ENCODE measurements around the gene KRTAP10-3.
"Not testable (repeated sequence)": the region's sequence is repeated elsewhere in the genome, so short reads cannot be mapped to it uniquely, and the experiment has no call there.

The KRTAP10-3 gene

DNA sequence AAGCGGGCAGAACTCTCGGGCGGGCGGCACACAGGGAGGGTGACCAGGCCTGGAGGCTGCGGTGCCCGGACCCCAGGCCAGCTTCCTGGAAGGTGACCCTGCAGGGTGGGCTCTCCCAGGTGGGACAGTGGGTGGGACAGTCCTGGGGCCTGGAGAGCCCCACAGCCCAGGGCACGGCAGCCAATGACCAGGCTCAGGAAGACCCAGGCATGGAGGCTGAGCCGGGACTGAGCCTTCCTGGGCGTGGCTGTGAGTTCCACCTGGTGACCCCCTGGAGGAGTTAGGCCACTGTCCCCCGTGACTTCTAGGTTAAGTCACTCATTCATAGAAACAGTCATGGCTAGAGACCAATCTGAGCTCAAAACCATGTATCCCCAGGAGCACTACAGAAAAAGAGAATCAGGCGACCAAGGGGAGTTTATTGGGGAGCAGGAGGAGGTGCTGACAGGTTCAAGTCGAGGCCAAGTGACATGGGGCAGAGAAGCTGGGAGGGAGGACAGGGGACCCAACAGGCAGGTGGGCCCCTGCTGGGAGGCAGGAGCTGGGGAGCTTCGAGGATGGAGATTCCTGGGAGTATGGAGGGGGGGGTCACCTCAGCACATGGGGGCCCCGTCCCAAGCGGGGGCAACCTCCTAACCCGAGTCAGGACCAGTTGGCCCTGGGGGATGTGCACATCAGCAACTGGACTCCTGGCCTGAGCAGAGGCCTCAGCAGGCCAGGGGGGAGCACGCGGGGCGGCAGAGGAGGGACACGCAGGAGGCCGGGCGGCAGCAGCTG, 20.6 kb upstream of the KRTAP10-3 start:
- no peak for TF ChIP-seq CTCF (IDR thresholded peaks at IDR 0.05)
- DNase-seq, result peak in 1 of 2 donors; percentile 48
- intact Hi-C loops (cut with DNase I; ENCODE audit: low total_unique reads), result no loop called here
- Histone ChIP-seq H3K27ac (no peak overlapping the region), H3K36me3 (no peaks in the 10 kb centered on the region), H3K4me1 (no peaks in the 10 kb centered on the region), H3K27me3 (peaks cover 0 to 22% of the 10 kb centered on the region in 2 donors), H3K9me3 (peaks cover 0 to 43% (median 30%) of the 10 kb centered on the region in 3 donors), H3K4me3 (no peak overlapping the region)

DNA sequence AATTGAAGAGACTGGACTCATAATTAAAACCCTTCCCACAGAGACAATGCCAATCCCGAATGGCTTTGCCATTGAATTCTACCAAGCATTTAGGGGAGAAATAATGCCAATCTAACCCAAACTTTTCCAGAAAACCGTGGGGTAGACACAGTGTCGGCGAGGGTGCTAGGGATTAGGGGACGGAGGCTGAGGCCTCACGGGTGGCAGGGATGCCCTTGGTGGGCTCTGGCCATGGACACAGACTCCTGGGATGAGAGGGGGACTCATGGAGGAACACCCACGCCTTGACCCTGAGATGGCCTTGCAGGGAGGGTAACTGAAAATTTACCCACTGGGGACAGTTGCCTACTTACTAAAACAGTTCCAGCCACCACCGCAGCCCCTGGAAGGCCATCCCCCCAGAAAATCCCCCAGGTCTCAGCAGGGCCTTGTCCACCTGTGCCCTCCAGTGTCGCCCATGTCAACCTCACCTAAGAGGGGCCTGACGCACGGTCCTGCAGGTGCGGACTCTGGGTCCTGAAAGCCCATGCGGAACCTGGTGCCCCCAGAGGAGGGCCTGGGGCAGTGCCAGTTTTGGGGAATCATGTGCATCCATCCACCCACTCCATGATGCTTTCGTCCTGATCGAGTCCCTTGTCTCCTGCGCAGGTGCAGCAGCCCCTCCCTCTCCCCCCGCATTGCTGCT, 19.9 kb upstream of the KRTAP10-3 start:
- intact Hi-C loops (cut with DNase I; ENCODE audit: low total_unique reads), result no loop called here
- Histone ChIP-seq H3K4me1 (no peaks in the 10 kb centered on the region), H3K4me3 (no peak overlapping the region), H3K27ac (no peak overlapping the region), H3K27me3 (peaks cover 0 to 24% of the 10 kb centered on the region in 2 donors), H3K36me3 (no peaks in the 10 kb centered on the region), H3K9me3 (peaks cover 0 to 43% (median 30%) of the 10 kb centered on the region in 3 donors)
- DNase-seq, result peak in 1 of 2 donors; percentile 55
- no peak for TF ChIP-seq CTCF (IDR thresholded peaks at IDR 0.05)

DNA sequence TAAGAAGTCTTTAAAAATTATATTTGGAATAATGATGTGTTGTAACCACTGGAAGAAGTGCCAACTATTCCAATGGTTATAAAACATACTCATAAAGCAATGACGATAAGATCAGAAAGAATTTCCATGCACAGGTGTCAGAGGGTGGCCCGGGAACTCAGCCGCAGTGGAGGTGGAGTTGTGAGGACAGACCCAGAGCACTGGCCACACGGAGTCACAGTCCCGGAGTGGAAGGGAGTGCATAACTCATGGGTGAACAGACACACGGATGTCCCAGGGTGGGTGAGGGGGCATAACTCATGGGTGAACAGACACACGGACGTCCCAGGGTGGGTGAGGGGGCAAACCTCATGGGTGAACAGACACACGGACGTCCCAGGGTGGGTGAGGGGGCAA, 17.4 kb upstream of the KRTAP10-3 start:
- H3K36me3 ChIP-seq, result no peaks in the 10 kb centered on the region
- DNase-seq, result no peak

GRCh38 chr21:44575307-44576024, 16.9 kb upstream of the KRTAP10-3 start:
- Histone ChIP-seq H3K4me3 (no peak overlapping the region), H3K4me1 (no peaks in the 10 kb centered on the region), H3K27ac (no peak overlapping the region), H3K27me3 (peaks cover 0 to 28% of the 10 kb centered on the region in 2 donors), H3K9me3 (peaks cover 0 to 31% (median 13%) of the 10 kb centered on the region in 3 donors), H3K36me3 (no peaks in the 10 kb centered on the region)
- no peak for TF ChIP-seq CTCF (IDR thresholded peaks at IDR 0.05)
- intact Hi-C loops (cut with DNase I; ENCODE audit: low total_unique reads), result no loop called here
- peak in 1 of 2 donors; percentile 49 for DNase-seq

More for the DNA sequence above, 17.4 kb upstream of the KRTAP10-3 start:
- H3K9me3 ChIP-seq, result peaks cover 0 to 36% (median 16%) of the 10 kb centered on the region in 3 donors
- H3K4me1 ChIP-seq, result no peaks in the 10 kb centered on the region
- intact Hi-C loops (cut with DNase I; ENCODE audit: low total_unique reads), result no loop called here
- no peak for TF ChIP-seq CTCF (IDR thresholded peaks at IDR 0.05)
- H3K4me3 ChIP-seq, result no peak overlapping the region
- peaks cover 0 to 28% of the 10 kb centered on the region in 2 donors for H3K27me3 ChIP-seq
- H3K27ac ChIP-seq, result no peak overlapping the region

DNA sequence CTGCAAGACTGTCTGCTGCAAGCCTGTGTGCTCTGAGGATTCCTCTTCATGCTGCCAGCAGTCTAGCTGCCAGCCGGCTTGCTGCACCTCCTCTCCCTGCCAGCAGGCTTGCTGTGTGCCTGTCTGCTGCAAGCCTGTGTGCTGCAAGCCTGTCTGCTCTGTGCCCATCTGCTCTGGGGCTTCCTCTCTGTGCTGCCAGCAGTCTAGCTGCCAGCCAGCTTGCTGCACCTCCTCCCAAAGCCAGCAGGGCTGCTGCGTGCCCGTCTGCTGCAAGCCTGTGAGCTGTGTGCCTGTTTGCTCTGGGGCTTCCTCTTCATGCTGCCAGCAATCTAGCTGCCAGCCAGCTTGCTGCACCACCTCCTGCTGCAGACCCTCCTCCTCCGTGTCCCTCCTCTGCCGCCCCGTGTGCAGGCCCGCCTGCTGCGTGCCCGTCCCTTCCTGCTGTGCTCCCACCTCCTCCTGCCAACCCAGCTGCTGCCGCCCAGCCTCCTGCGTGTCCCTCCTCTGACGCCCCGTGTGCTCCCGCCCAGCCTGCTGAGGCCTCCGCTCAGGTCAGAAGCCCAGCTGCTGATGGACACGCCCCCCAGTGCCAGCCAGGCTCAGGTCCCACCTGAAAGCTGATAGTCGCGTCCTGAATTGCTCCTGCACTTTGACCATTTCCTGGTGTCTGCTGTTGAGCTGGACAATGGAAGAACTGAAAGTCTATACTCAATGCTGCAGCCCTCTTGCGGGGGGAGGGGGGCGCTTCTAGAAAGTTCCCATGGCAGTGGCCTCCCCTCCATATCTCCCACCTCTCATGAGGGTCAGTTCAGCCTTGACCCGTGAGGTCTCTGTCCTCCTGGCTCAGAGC, 16.1 kb upstream of the KRTAP10-3 start:
- intact Hi-C loops (cut with DNase I; ENCODE audit: low total_unique reads), result no loop called here
- Histone ChIP-seq H3K36me3 (no peaks in the 10 kb centered on the region), H3K4me1 (no peaks in the 10 kb centered on the region), H3K9me3 (peaks cover 0 to 24% (median 6%) of the 10 kb centered on the region in 3 donors), H3K27ac (no peak overlapping the region), H3K27me3 (peaks cover 0 to 30% of the 10 kb centered on the region in 2 donors), H3K4me3 (no peak overlapping the region)
- TF ChIP-seq CTCF (IDR thresholded peaks at IDR 0.05), result no peak
- no peak for DNase-seq

- H3K4me3 ChIP-seq; H3K36me3 ChIP-seq; H3K4me1 ChIP-seq; intact Hi-C loops (cut with DNase I; ENCODE audit: low total_unique reads); H3K27ac ChIP-seq: not testable (repeated sequence)
- peaks cover 0 to 21% (median 6%) of the 10 kb centered on the region in 3 donors for H3K9me3 ChIP-seq
- H3K27me3 ChIP-seq, result peaks cover 0 to 28% of the 10 kb centered on the region in 2 donors
- peak in 1 of 2 donors; percentile 48 for DNase-seq
These were observed 15.2 kb upstream of the KRTAP10-3 start, which contains the start of gene KRTAP10-4 for GRCh38 chr21:44573630-44574456. KRTAP10-4 (plus strand) TSS chr21:44573729; CDS start chr21:44573759, 30 bp downstream.
